Inflammatory macrophage treated with lipopolysaccharide for 4 hours (primary cell): Measurements from ENCODE around the gene ABCA2.
A peak's percentile ranks its signal among the peaks of the same experiment; 100 is the strongest.

Experiments used
- DNase-seq: peaks from one replicate; pipeline ENCODE4 v3.0.0-alpha.2; 2020

The ABCA2 gene

DNA sequence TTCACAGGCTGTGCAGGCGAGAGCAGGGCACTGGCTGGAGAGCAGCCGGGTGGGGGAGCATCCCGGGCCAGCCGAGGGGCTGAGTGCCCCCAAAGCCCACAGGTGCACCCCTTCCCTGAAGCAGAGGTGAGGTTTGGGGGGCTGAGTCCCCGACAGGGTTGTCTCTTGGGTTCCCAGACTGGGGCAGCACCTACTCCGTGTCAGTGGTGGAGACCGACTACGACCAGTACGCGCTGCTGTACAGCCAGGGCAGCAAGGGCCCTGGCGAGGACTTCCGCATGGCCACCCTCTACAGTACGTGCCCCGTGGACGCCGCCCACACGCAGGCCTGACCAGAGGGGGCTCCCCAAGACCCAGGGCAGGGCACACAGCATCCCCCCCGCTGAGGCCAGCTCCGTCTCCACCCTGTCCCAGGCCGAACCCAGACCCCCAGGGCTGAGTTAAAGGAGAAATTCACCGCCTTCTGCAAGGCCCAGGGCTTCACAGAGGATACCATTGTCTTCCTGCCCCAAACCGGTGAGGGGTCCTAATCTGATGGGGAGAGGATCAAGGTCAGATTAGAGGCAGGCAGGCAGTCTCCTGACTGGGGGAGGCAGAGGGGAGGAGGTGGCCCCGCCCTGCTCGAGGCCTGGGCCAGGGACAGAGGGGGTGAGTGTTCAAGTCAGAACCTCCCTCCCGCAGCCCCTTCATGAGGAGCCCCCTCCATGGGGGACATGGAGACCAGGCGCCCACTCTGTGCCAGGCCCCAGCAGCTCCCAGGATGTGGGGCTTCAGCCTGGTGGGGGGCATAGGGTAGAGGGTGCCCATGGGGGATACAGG is 48.1 kb downstream of the ABCA2 start:
- DNase-seq: no peak

DNA sequence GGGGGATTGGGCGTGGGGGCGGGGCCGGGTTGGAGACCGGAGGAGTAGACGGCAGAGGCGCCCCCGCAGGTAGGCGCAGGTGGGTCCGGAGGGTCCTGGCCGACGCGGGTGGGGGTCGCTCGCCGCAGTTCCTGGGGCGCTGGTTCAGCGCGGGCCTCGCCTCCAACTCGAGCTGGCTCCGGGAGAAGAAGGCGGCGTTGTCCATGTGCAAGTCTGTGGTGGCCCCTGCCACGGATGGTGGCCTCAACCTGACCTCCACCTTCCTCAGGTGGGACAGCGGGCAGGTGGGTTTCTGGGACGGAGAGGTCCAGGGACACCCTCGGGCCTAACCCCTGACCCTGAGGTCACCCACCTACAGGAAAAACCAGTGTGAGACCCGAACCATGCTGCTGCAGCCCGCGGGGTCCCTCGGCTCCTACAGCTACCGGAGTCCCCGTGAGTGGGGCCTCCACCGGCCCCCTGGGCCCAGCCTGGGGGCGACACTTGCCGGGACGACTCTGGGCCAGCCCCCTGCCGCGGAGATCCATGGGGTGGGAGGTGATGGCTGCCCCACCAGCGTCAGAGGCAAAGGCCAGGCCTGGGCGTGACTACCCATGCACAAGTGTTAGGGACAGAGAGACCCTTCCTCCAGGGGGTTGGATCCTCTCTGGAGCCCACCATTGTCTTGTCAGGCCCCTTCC is 49.0 kb downstream of the ABCA2 start:
- no peak for DNase-seq

DNA sequence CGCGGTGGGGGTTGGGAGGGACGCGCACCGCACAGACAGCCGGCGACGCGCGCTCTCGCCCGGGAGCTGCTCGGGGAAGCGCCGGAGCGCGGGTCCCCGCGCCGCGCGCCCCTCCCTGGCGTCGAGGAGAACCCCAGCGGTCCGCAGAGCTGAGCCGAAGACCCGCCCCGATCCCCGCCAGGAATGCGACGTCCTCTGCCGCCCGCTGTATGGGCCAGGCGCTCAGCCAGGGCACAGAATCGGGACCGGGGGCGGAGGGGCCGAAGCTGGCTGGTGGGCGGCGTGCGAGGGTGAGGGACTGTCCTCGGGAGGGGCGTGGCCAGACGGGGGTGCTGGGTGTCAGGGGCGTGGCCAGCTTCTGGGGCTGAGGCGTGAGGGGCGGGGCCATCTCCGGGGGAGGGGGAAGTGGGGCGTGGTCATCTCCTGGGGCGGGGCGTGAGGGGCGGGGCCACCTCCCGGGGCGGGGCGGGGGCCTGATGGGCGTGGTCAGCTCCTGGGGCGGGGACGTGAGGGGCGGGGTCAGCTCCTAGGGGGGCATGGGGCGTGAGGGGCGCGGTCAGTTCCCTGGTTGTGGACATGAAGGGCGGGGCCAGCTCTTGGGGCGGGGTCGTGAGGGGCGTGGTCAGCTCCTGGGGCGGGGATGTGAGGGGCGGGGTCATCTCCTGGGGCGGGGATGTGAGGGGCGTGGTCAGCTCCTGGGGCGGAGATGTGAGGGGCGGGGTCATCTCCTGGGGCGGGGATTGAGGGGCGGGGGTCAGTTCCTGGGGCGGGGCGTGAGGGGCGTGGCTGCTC is 49.8 kb downstream of the ABCA2 start:
- DNase-seq: peak; percentile 35

DNA sequence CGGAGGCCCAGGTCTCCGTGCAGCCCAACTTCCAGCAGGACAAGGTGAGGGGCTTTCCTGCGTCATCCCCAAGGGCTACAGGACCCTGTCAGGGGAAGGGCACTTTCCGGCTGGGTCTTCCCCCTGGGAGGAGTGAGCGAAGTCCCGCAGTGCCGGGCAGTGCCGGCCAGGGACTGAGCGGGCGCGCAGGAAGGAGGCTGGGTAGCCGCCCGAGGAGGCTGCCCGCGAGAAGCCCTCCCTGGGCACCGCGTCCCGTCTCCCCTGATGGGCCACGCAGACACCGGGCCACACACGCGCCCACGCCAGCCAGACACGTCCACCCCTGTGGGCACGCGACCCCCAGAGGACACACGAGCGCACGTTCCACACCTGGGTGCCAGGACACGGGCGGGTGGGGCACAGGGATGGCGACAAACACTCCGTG is 50.4 kb downstream of the ABCA2 start:
- DNase-seq: no peak

DNA sequence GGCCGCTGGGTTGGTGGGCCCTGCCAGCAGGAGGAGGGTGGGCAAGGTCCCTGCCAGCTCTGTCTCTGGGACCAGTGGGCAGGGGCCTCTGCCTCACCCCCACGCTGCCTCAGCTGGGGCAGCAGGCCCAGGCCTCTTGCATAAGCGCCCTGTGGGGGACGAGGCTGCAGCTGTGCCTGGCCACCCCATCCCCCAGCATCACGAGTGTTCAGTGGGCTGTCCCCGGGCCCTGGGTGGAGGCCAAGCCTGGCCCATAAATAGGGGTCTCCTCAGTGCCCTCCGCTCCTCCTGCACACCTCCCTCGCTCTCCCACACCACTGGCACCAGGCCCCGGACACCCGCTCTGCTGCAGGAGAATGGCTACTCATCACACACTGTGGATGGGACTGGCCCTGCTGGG is 50.8 kb downstream of the ABCA2 start, which contains the start of gene PTGDS:
PTGDS (plus strand) TSS at position 282 of the 400 bp plus-strand sequence; CDS start at position 357, 75 bp downstream.
- no peak for DNase-seq

DNA sequence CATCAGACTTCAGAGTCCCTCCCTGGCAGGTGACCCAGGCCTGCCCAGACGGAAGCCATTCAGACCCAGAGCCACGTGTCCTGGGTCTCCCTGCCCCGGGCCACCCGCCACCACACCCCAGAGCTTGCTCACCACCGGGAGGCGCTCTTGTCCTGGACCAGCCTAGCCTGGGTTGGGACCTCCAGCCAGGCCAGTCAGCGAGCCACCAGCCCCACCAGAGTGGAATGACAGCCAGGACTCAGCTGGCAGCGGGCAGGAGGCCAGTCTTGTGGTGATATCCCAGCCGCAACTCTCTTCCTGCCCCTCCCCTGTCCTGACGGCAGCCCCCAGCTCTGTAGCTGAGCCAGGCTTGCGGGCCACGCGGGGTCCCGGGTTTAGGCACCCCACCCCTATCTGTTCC is 52.4 kb downstream of the ABCA2 start:
- DNase-seq: peak; percentile 14

- DNase-seq: peak; percentile 34
Measured at GRCh38 chr9:136974817-136975535, 53.1 kb downstream of the ABCA2 start.

DNA sequence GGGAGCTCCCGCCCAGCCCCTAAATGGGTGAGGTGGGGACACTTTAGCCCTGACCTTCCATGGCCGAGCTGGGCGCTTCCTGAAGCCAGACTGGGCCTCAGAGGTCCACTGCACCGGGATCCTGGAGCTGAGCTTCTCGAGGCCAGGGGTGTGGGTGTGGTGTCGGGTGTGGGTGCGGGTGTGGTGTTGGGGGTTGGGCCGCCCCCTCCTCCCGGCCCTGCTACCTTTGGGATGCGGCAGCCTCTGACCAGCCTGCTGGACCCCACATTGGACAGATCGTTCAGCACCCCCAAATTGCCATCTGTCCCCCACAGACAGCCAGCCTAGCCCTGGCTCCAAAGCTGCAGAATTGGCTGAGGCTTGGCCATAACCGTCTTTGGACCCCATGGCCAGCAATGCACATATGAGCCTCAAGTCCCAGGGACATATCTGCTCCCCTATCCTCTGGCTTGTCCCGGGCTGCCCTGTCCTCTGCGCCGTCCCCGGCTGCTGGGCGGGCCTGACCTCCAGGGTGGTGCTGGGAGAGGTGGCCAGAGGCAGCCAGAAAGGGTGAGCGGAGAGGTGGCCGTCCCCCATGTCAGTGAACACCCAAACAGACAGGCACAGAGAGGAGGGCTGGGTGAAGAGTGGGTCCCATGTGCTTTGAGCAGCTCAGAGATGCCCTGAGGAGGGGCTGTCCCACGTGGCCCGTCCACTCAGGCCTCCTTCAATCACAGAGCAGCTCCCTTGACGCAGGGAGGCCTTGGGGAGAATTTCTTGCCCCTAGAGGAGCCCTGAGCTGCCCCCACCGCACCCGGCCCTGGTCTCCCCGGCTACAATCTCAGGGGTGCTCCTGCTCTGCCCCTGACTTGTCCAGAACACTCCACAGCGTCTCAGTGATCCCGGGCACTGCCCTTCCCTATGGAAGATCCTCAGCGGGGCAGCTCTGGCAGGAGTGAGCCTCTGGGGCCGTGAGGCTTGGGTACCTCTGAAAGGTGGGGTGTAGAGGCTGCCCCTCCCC is 54.1 kb downstream of the ABCA2 start:
- DNase-seq: no peak

DNA sequence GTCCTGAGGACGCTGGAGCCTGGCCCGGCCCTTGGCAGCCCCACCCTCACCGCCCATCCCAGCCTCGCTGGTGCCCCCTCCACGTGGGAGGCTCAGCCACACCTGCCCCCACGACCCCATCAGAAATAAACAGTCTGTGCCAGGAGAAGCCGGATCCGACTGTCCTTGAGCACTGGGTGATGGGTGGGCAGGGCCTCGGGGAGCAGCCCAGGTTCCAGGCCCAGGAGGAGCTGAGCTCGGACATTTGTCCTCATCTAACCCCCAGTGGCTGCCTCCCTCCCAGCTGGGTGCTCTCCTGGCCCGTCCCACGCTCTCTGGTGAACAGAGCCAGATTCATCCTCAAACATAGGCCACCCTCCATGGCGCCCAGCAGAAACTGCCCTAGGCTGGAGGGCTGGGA is 55.3 kb downstream of the ABCA2 start:
- DNase-seq: no peak

GRCh38 chr9:136972335-136972734 is 55.7 kb downstream of the ABCA2 start:
- DNase-seq: no peak

DNA sequence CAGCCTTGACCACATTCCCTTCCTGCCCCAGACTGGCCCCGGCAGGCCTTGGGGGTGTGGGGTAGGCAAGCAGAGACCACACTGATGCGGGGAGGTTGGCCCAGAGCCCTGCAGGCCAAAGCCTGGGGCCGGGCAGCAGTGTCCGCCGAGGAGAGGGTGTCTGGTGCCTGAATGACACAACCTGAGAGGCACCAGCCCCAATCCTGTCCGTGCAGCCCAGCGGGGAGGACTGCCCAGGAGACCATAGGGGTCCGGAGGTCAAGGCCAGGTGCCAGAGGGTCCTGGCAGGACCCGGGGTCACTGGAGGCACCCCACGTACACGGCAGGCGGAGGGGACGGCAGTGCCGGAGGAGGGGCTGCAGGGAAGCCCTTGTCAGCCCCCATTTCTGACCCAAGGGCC is 56.3 kb downstream of the ABCA2 start:
- DNase-seq: no peak

- DNase-seq: no peak
Measured at GRCh38 chr9:136970361-136970760, 57.7 kb downstream of the ABCA2 start.

DNA sequence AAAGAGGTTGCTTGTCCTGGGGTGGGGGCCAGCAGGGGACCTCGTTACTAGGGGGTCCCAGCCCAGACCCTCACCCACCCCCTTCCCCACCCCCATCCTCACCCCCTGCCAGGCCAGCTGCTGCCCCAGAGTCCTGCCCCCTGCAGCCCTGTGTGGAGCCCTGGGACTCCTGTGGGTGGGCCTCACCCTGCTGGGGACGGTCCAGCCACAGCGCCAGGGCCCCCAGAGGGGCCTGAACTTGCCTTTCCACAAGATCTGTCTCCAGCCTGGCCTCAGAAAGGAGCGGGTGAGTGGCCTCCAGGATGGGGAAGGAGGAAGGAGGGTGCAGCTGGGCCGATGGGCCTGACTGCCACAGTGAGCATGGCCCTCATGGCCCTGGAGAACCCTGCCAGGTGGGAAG is 58.3 kb downstream of the ABCA2 start:
- no peak for DNase-seq

DNA sequence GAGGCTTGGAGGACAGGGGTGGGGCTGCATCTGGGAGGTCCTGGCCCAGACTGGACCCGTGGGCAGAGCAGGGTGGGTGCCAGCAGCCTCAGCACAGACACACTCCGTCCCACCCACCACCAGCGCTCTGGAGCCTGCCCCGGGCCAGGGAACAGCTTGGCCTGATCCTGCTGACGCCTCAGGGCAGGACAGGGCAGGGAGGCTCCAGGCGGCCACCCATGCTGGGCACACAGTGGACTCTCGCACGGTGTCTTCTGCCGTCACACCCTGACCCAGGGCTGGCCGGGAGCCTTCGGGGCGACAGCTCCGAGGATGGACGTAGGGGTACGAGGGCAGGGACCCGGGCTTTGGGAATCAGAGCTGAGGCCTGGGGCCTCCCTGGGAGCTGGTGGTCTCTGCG is 58.9 kb downstream of the ABCA2 start:
- DNase-seq: no peak

GRCh38 chr9:136968333-136969127 is 59.5 kb downstream of the ABCA2 start:
- no peak for DNase-seq

DNA sequence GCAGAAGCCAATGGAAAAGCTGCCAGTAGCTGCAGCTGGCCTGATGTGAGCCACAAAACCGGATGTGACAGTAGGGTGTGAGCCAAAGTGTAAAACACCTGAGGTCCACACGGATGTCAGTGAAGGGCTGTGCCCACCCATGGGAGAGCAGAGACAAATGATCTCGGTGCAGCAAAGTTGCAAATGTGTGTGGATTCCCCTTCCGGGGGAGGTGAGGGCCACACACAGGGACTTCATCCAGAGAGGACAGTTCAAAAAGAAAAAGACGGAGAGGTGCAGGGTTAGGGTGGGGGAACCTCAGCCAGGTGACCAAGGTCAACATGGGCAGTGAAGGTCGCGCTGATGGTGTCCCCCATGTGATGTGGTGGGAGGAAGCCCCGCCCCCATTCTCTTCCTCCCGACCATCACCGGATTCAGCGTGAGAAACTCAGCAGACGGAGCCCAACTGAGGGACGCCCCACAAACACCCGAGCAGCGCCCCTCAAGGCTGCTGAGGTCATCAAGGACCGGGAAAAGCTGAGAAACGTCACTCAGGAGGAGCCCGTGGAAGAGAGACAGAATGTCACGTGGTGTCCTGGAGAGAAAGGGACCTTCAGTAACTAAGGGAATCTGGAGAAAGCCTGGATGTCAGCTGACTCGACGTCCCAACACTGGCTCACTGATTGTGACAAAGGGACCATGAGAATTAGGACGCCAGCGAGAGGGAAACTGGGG is 62.1 kb downstream of the ABCA2 start:
- peak; percentile 52 for DNase-seq

GRCh38 chr9:136964833-136965422 is 63.1 kb downstream of the ABCA2 start:
- no peak for DNase-seq

DNA sequence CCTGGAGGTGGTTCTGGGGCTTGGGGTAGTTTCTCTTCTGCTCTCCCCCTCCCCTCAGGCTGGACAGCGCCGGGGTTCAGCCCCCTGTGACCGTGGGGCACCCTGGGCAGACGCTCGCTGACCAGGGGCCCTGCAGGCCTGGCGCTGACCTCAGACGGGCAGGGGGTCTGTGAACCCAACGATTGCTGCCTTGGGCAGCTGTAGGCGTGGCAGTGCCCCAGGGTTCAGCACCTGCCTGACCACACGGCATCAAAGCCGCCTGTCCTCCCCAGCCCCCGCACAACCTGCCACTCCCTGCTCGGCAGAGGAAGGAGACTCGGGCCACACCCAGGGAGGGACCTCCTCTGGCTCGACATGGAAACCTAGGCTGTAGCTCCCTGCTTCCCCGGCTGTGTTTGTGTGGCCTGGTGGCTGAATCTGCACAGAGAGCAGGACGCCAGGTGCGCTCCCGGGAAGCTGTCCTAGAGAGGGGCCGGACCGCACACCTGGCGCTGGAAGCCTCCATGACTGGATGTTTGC is 63.8 kb downstream of the ABCA2 start:
- no peak for DNase-seq

DNA sequence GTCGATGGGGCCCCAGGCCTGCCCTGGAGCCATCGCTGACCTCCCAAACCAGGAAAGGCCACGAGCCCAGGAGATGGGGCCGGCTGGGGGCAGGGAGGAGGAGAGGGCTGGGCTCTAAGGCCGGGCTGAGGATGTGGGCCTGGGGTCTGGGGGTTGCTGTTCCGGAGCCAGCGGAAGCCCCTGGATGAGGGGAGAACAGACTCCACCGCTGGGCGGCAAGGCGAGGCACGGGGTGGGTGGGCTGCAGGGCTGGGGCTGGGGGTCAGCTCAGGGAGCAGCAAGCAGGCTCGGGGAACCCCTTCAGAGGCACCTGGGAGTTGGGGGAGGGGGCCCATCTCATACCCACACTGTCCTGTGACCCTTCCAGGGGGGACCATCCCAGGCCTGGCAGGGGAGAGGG is 64.3 kb downstream of the ABCA2 start:
- DNase-seq: no peak
